Measurements from ENCODE around the gene MED17. TPM values are rescaled to one million over a fixed set of nuclear protein-coding genes. Genes with fewer than 3 reads are reported as not detected.

Gene MED17
- total and polyA plus RNA-seq, 9 donors: 24.9 to 38.3 (median 32.0) TPM

DNA sequence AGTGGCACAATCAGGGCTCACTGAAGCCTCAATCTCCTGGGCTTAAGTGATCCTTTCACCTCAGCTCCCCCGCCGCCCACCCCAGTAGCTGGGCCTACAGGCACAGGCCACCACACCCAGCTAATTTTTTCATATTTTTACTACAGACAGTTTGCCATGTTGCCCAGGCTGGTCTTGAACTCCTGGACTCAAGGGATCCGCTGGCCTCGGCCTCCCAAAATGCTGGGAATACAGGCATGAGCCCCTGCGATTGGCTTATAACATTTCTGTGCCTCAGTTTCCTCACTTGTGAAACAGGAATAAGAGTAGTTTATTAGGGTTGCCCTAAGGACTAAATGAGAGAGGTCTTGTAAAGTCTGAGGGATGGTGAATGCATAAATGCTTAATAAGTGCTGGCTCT is 65.1 kb downstream of the MED17 start:
- intact Hi-C loops (cut with DNase I): no loop called here
- no peak overlapping the region for H3K4me3 ChIP-seq

DNA sequence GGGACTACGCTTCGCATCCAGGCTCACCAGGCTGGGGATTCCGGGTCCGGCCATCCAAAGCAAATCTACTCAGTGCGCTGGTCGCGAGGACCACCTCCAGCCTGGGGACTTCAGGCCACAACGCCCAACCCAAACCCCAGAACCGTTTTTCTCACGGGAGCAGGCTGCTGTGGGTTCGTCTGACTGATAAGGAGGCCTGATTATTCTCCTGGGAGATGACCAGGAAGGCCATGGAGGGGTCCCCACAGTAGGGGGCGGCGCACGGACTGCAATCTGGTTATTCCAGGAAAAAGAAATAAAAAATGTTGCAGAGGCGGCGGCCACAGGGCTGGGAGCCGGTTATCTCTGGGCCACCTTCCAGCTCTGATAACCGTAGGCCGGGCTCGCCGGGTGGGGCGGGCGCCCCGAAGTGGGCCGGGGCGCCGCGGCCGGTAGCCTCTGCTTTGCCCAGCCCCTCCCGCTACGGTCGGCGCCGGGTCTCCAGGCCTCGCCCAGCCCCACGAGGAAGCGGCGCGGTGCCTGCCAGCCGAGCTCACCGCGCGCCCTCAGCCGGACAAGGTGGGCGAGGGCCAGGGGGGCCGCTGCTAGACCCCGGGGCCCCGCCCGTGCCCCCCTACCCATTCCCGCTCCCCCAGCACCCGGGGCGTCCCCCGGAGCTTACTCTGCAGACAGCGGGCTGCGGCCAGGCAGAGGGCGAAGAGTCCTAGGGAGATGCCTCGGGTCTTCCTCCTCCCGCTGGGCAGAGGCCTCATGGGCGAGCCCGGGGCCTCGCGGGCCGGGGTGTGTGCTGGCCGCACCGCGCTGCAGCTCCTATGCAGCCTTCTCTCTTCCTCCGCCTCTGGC is 65.9 kb downstream of the MED17 start:
- Histone ChIP-seq H3K9me3 (no peaks in the 10 kb centered on the region), H3K36me3 (no peaks in the 10 kb centered on the region), H3K4me3 (peak overlapping the region; percentile 39), H3K27me3 (no peaks in the 10 kb centered on the region), H3K4me1 (ENCODE audit: insufficient read depth) (no peaks in the 10 kb centered on the region), H3K27ac (no peak overlapping the region)
- TF ChIP-seq EP300 (IDR thresholded peaks at IDR 0.05): no peak
- peak in 3 of 5 donors; percentile 11 to 39 (median 31) for DNase-seq
- intact Hi-C loops (cut with DNase I): no loop called here
- WGBS, 3 donors: 8 to 12% (median 10%) methylated on average over 42 to 67 of the region's 67 CpGs

More for the DNA sequence above, 65.1 kb downstream of the MED17 start:
- Histone ChIP-seq H3K9me3 (no peaks in the 10 kb centered on the region), H3K4me1 (ENCODE audit: insufficient read depth) (no peaks in the 10 kb centered on the region), H3K27ac (no peak overlapping the region), H3K27me3 (no peaks in the 10 kb centered on the region), H3K36me3 (no peaks in the 10 kb centered on the region)
- WGBS, 3 donors: 96 to 98% (median 97%) methylated on average over 5 of the region's 5 CpGs
- TF ChIP-seq, protein P1, sequence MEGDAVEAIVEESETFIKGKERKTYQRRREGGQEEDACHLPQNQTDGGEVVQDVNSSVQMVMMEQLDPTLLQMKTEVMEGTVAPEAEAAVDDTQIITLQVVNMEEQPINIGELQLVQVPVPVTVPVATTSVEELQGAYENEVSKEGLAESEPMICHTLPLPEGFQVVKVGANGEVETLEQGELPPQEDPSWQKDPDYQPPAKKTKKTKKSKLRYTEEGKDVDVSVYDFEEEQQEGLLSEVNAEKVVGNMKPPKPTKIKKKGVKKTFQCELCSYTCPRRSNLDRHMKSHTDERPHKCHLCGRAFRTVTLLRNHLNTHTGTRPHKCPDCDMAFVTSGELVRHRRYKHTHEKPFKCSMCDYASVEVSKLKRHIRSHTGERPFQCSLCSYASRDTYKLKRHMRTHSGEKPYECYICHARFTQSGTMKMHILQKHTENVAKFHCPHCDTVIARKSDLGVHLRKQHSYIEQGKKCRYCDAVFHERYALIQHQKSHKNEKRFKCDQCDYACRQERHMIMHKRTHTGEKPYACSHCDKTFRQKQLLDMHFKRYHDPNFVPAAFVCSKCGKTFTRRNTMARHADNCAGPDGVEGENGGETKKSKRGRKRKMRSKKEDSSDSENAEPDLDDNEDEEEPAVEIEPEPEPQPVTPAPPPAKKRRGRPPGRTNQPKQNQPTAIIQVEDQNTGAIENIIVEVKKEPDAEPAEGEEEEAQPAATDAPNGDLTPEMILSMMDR (IDR thresholded peaks at IDR 0.05): no peak
- no peak for TF ChIP-seq EP300 (IDR thresholded peaks at IDR 0.05)
- TF ChIP-seq POLR2A (IDR thresholded peaks at IDR 0.05): no peak
- no peak for DNase-seq

DNA sequence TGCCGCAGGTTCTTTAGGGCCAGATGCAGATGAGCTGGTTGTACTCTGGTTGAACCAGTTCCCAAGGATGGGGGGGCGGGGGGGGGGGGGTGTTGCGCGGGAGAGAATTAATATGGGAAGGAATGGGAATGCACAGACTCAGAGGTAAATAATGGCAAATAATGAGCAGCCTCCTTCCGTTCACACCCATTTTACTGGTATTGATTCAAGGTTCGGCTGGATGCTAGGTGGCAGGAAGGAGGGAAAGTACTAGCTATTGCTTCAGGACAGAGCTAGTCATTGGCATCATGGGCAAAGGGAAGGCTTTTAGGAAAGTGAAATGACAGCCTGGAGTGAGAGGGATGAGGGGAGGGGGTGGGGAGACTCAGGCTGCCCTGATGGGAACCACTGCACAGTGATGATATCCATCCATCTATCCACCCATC is 66.5 kb downstream of the MED17 start, which contains the start of gene VSTM5:
TSS of gene VSTM5 (minus strand) at position 25 of the 425 bp plus-strand sequence. CDS start 116 bp downstream, outside the sequence.
- WGBS, 3 donors: 7 to 13% (median 12%) methylated on average over 6 of the region's 6 CpGs
- DNase-seq: no peak
- TF ChIP-seq, protein P1 (IDR thresholded peaks at IDR 0.05): no peak
- TF ChIP-seq EP300 (IDR thresholded peaks at IDR 0.05) (no peak), POLR2A (IDR thresholded peaks at IDR 0.05) (no peak)
- no peak within 1 kb of the TSS for H3K27ac ChIP-seq
- intact Hi-C loops (cut with DNase I): no loop called here
- peak within 1 kb of the TSS; percentile 39 for H3K4me3 ChIP-seq
- no peaks in the 10 kb centered on the region for H3K27me3 ChIP-seq
- H3K4me1 ChIP-seq (ENCODE audit: insufficient read depth): no peaks in the 10 kb centered on the region
- no peaks in the 10 kb centered on the region for H3K9me3 ChIP-seq
- H3K36me3 ChIP-seq: no peaks in the 10 kb centered on the region

DNA sequence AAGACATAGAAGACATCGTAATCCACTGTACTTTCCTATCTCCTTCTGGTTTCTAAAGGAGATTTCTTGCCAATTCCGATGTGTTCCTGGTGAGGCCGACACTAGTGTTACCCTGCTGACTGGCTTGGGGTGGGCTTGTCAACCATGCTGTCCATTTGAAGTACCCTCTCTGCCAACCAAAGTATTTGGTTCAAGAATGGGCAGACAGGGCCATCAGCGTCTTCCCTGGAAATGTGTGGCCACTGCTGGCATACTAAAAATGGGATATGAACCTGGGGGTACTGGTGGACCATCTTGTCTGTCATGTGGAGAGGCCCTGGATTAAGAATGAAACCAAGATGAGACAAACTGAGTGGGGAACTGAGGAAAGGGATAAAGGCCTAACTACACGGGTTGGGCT is 68.2 kb downstream of the MED17 start:
- no peaks in the 10 kb centered on the region for H3K4me1 ChIP-seq (ENCODE audit: insufficient read depth)
- no peaks in the 10 kb centered on the region for H3K27me3 ChIP-seq
- no peak overlapping the region for H3K27ac ChIP-seq
- H3K4me3 ChIP-seq: no peak overlapping the region
- 94 to 99% (median 95%) methylated on average over 5 of the region's 5 CpGs for WGBS, 3 donors
- intact Hi-C loops (cut with DNase I): no loop called here
- TF ChIP-seq EP300 (IDR thresholded peaks at IDR 0.05) (no peak), POLR2A (IDR thresholded peaks at IDR 0.05) (no peak)
- TF ChIP-seq, protein P1 (IDR thresholded peaks at IDR 0.05): no peak
- DNase-seq: no peak
- H3K36me3 ChIP-seq: no peaks in the 10 kb centered on the region
- H3K9me3 ChIP-seq: no peaks in the 10 kb centered on the region
